IPS-18a (cell line): ENCODE results near the gene GALNT18.

Source experiments
- H3K27ac ChIP-seq: one replicate; pipeline ENCODE4 v1.5.1; 2013; ENCODE audit warnings: low read length
- H3K27me3 ChIP-seq: one replicate; pipeline ENCODE4 v1.6.1; 2013; ENCODE audit warnings: mild to moderate bottlenecking, low read length; ENCODE audit not compliant: control insufficient read depth, insufficient read depth
- H3K36me3 ChIP-seq: one replicate; pipeline ENCODE4 v1.6.1; 2013; ENCODE audit warnings: low read depth, low read length; ENCODE audit not compliant: control insufficient read depth
- H3K4me1 ChIP-seq: one replicate; pipeline ENCODE4 v1.6.1; 2013; ENCODE audit warnings: low read depth, low read length; ENCODE audit not compliant: control insufficient read depth
- H3K4me3 ChIP-seq: one replicate; pipeline ENCODE4 v1.5.1; 2013; ENCODE audit warnings: low read length
- H3K9ac ChIP-seq: one replicate; pipeline ENCODE4 v1.6.1; 2013; ENCODE audit warnings: mild to moderate bottlenecking, low read length, moderate library complexity
- H3K9me3 ChIP-seq: one replicate; pipeline ENCODE4 v1.6.1; 2013; ENCODE audit warnings: low read depth, low read length; ENCODE audit not compliant: control insufficient read depth

Gene GALNT18

DNA sequence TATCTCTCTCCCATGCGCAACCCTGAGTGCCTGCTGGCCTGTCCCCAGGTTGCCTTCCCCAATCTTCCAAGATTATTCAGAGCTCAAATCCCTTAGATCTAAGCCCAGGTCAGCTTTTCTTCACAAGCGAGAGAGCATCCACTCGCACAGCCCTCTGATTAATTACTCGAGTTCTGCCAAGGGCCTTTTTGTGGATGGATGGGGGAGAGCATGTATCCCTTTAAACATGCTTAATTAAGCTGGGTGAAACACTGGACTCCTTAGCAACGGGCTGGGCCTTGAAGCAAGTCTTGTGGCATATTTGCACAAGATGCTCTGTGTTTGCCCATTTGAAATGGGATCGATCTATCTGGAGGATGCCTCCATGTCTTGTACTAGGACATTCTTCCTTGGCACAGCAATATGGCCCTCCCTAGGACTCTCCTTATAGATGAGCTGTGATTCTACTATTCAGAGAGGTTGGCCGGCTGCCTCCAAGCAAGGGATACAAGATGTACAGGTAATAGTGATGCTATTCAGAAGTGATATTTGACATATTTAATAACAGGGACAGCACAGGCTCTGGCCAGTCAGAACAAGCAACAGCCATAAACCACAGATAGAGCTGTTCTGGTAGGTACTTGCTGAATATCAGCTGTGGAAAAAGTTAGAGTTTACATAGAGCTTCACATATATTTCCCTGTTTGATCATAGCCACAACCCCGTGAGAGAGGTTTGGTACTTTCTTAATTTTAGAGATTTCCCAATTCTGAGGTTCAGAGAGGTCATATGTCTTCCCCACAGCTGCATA is 394.3 kb downstream of the GALNT18 start:
- Histone ChIP-seq H3K9ac (no peak overlapping the region), H3K27me3 (no peaks in the 10 kb centered on the region), H3K4me3 (no peak overlapping the region), H3K4me1 (no peaks in the 10 kb centered on the region), H3K36me3 (no peaks in the 10 kb centered on the region), H3K27ac (no peak overlapping the region), H3K9me3 (no peaks in the 10 kb centered on the region)
